Measurements from ENCODE around the gene OR6C76.

- TF ChIP-seq POLR2AphosphoS5 (IDR thresholded peaks at IDR 0.05; ENCODE audit: borderline replicate concordance, low read depth, low read length) (no peak), EZH2 (IDR thresholded peaks at IDR 0.05) (no peak)
Measured at GRCh38 chr12:55448825-55449224, 22.8 kb downstream of the OR6C76 start.
